A549 (cell line): ENCODE measurements around the gene NACC2. TPM values are rescaled to one million over a fixed set of nuclear protein-coding genes. Genes with fewer than 3 reads are reported as not detected.

Experiments used
- ATAC-seq, 2 experiments: fragments of 200-7000 bp in 1 of 2; fragments of >200 bp in 1 of 2; cut with Nextera tagmentation in 1 of 2; cut with Tn5 transposase in 1 of 2; 3 replicates each; pipeline versions ENCODE4 v1.8.0 to v1.9.1; 2018 to 2020; ENCODE audit warnings: mild to moderate bottlenecking in 1 of 2, moderate library complexity in 1 of 2
- CTCF ChIA-PET: fragments of 300-600 bp; sonication (Branson Sonifier 250); formaldehyde crosslinking; extraction: SDS; loops from one replicate; lab custom pipeline; 2021; ENCODE audit warnings: antibody characterized with exemption, inconsistent platforms; lab: Yijun Ruan, JAX
- POLR2A ChIA-PET: fragments of 350-600 bp; formaldehyde crosslinking; extraction: SDS; loops from one replicate; lab custom pipeline; 2021; ENCODE audit warnings: antibody characterized with exemption, inconsistent platforms; lab: Yijun Ruan, JAX
- DNase-seq, 2 experiments: peaks; one replicate each; pipeline versions ENCODE4 v3.0.0 to v3.0.0-alpha.2; 2011 to 2016; ENCODE audit warnings: low read depth in 1 of 2, low spot score in 1 of 2
- FAIRE-seq: peaks from 2 replicates; lab custom pipeline; 2011; peaks lifted over from hg19 to GRCh38; lab: Jason Lieb, UNC
- H3K27ac ChIP-seq, 2 experiments: fragments of >200 bp; sonication (Bioruptor Twin); formaldehyde crosslinking; 3 replicates each; pipeline ENCODE4 v1.5.1; 2016 to 2017
- H3K4me1 ChIP-seq: fragments of >200 bp; sonication (Bioruptor Twin); formaldehyde crosslinking; 3 replicates; pipeline ENCODE4 v1.6.1; 2016
- H3K4me2 ChIP-seq: fragments of >200 bp; sonication (Bioruptor Twin); formaldehyde crosslinking; 3 replicates; pipeline ENCODE4 v1.6.1; 2016
- H3K4me3 ChIP-seq: fragments of >200 bp; sonication (Bioruptor Twin); formaldehyde crosslinking; 3 replicates; pipeline ENCODE4 v1.5.1; 2016
- H3K9me3 ChIP-seq: fragments of >200 bp; sonication (Bioruptor Twin); formaldehyde crosslinking; 3 replicates; pipeline ENCODE4 v1.6.1; 2016
- ATOH8 ChIP-seq: fragments of 250-450 bp; sonication (Bioruptor Pico); IDR thresholded peaks from 2 replicates; pipeline ENCODE4 v1.5.0; 2020; ENCODE audit warnings: low read depth, mild to moderate bottlenecking, moderate library complexity
- CEBPB ChIP-seq, 2 experiments: fragments of >200 bp in 1 of 2; sonication (Bioruptor Twin) in 1 of 2; formaldehyde crosslinking in 1 of 2; IDR thresholded peaks; 2 replicates each; pipeline ENCODE4 v1.6.1; 2012 to 2016
- EHF ChIP-seq: fragments of 250-450 bp; sonication (Bioruptor Pico); IDR thresholded peaks from 2 replicates; pipeline ENCODE4 v1.5.0; 2020; ENCODE audit warnings: mild to moderate bottlenecking
- EP300 ChIP-seq, 2 experiments: fragments of >200 bp; sonication (Bioruptor Twin); formaldehyde crosslinking; IDR thresholded peaks; 2 replicates in 1 of 2; 3 replicates in 1 of 2; pipeline ENCODE4 v1.6.1; 2016 to 2017
- FOSB ChIP-seq: fragments of 250-450 bp; sonication (Bioruptor Pico); IDR thresholded peaks from 2 replicates; pipeline ENCODE4 v1.5.0; 2020; ENCODE audit warnings: mild to moderate bottlenecking, moderate library complexity
- HDAC2 ChIP-seq: fragments of 200-600 bp; sonication (generic); IDR thresholded peaks from 2 replicates; pipeline ENCODE4 v1.6.1; 2016
- HES2 ChIP-seq: fragments of >200 bp; sonication (Bioruptor Twin); formaldehyde crosslinking; IDR thresholded peaks from 2 replicates; pipeline ENCODE4 v1.6.1; 2016
- HEYL ChIP-seq: fragments of 250-450 bp; sonication (Bioruptor Pico); IDR thresholded peaks from 2 replicates; pipeline ENCODE4 v1.8.0; 2021; ENCODE audit warnings: mild to moderate bottlenecking, moderate library complexity
- HMGXB4 ChIP-seq: fragments of 250-450 bp; sonication (Bioruptor Pico); IDR thresholded peaks from 2 replicates; pipeline ENCODE4 v1.5.0; 2021; ENCODE audit warnings: mild to moderate bottlenecking, moderate library complexity, borderline replicate concordance
- HOXA7 ChIP-seq: fragments of 250-450 bp; sonication (Bioruptor Pico); IDR thresholded peaks from 2 replicates; pipeline ENCODE4 v1.5.0; 2020; ENCODE audit warnings: mild to moderate bottlenecking, moderate library complexity
- NR3C1 ChIP-seq: fragments of >200 bp; sonication (Bioruptor Twin); formaldehyde crosslinking; IDR thresholded peaks from 3 replicates; pipeline ENCODE4 v1.6.1; 2017
- RCOR1 ChIP-seq: fragments of 150-350 bp; IDR thresholded peaks from 2 replicates; pipeline ENCODE4 v1.6.1; 2014; ENCODE audit warnings: antibody characterized with exemption, low read length, low read depth
- TP53 ChIP-seq: fragments of 250-450 bp; sonication (Bioruptor Pico); IDR thresholded peaks from 2 replicates; pipeline ENCODE4 v1.5.0; 2021; ENCODE audit warnings: mild to moderate bottlenecking, moderate library complexity
- WGBS: methylation state at CpG from one replicate; pipeline ENCODE4 v1.1.6; 2017; ENCODE audit errors: missing lambda C conversion rate; 5-methylcytosine and 5-hydroxymethylcytosine counted together
- polyA plus RNA-seq, 4 experiments: library from polyadenylated mRNA; depleted of rRNA in 3 of 4; stranded (reverse); fragments of >200 nt; fragmentation: RNase III in 1 of 4; extraction: RNeasy Plus Mini Kit Qiagen cat#74134 plus additional on column Dnase treatment in 1 of 4; gene quantifications; 2 replicates in 3 of 4; 3 replicates in 1 of 4; pipeline ENCODE4 v1.2.3, GENCODE V29; 2011 to 2017
- TF ChIP-seq, protein P1 (sequence below): fragments of 150-350 bp; IDR thresholded peaks from 2 replicates; pipeline ENCODE4 v1.6.1; 2014; ENCODE audit warnings: low read depth, mild to moderate bottlenecking, low read length

The NACC2 gene
- polyA plus RNA-seq, 2 of the 4 experiments (the other 2 are of a cell fraction) = 16.1 to 28.4 TPM

GRCh38 chr9:136019041-136019680, 75.9 kb downstream of the NACC2 start (continued):
- TF ChIP-seq HDAC2 (no peak), RCOR1 (no peak), EP300 (IDR thresholded peaks at IDR 0.05) (no peak), FOSB (CRISPR knock-in tag) (no peak)

DNA sequence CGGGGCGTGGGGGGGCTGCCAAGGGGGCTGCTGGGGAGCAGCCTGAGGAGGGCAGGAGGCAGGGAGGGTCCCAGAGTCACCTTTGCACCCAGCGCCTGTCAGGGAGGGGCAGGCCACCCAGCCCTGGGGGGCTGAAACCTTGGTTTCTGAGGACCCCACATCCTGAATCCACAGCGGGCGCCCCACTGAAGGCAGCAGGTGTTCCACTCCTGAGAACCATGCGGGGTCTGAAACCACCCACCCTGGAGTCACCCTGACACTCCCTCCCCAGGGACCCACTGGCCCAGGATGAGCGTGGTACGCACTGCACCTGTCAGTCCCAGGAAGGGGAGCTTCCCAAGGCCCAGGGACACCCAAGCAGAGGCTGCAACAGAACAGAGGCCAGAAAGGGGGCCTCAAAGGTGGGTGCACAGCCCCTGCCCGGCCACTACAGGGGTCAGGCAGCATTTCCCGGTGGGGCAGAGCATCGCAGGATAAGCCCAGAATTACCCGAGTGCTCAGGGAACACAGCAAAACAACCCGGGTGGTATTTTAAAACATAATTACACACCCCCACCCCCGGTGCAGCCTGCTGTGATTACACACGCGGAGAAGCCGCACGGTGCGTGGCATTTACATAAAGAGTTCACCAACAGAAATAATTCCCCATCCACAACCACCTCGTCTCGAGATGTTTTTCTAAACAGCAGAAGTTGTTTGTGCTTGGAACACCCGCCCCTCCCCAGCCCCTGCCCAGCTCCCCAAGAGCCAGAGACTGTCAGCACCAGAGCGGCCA, 76.6 kb downstream of the NACC2 start:
- no peak for FAIRE-seq

DNA sequence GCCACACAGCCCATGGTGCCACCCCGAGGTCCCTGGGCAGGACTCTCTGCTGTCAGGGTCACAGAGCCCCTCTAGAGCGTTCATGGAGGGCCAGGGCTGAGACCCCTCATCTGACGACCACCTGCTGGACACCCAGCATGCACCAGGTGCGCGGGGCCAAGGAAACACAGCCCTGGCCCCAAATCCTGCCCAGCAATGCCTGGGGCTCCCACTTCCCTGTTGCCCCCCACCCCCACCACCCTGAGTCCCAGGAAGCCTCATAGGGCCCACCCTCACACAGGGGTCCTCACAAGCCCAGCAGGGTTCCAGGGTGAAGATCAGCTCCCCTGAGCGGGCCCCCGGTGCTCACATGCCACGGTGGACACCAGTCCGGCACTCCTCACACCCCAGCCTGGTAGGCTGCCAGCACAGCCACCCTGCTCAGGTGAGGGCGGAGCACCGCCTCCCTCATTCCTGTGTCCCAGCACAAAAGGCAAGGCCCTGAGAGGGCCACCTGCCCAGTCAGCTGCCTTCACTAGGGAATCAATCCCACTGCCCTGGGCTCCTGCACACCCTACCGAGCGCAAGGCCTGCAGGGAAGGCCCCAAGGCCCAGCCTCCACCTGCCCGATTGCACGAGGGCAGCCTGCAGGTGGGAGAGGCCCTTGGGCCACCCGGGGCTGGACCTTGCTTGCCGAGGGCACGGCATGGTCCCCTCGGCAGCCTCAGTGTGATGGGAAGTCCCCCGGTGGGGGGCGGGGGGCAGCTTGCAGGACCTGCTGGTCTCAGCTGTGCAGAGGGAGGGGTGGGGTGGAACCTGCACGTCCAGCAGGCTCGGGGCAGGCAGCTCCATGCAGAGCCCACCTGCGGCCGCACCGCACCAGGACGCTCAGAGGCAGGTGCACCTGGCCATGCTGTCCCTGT, 77.5 kb downstream of the NACC2 start:
- H3K27ac ChIP-seq = no peak overlapping the region
- FAIRE-seq (no peak), ATAC-seq (no peak), DNase-seq (no peak)
- peaks cover 7% of the 10 kb centered on the region; the same call in 2 of the 3 replicates for H3K4me1 ChIP-seq
- TF ChIP-seq CEBPB (IDR thresholded peaks at IDR 0.05) = no peak
- no peak for TF ChIP-seq HOXA7 (CRISPR knock-in tag)
- no peak for TF ChIP-seq TP53 (CRISPR knock-in tag)
- no peak for TF ChIP-seq HMGXB4 (CRISPR knock-in tag)
- no peak for TF ChIP-seq EHF
- no peak for TF ChIP-seq NR3C1
- no peak for TF ChIP-seq ATOH8
- TF ChIP-seq HES2 = no peak
- no peak overlapping the region for H3K4me3 ChIP-seq
- H3K9me3 ChIP-seq = no peaks in the 10 kb centered on the region
- ChIA-PET CTCF (interaction anchor here (4.1 kb wide), 1 partner anchor 105 kb away, joined by 21 read pairs; no protein-coding TSS in a partner anchor), POLR2A (no interaction called here)
- H3K4me2 ChIP-seq = no peak overlapping the region
- WGBS = 96% methylated on average over 5 of the region's 27 CpGs

More for the DNA sequence above, 76.6 kb downstream of the NACC2 start:
- H3K27ac ChIP-seq = no peak overlapping the region
- H3K4me2 ChIP-seq = no peak overlapping the region
- ATAC-seq (no peak), DNase-seq (no peak)
- CTCF ChIA-PET = interaction anchor here (1.3 to 1.6 kb wide), 2 partner anchors 33 to 50 kb away, joined by 3 to 6 read pairs; no protein-coding TSS in a partner anchor
- WGBS = 83% methylated on average over 20 of the region's 23 CpGs
- no peaks in the 10 kb centered on the region for H3K9me3 ChIP-seq
- H3K4me3 ChIP-seq = no peak overlapping the region
- no peak for TF ChIP-seq HMGXB4 (CRISPR knock-in tag)
- TF ChIP-seq, protein P1, sequence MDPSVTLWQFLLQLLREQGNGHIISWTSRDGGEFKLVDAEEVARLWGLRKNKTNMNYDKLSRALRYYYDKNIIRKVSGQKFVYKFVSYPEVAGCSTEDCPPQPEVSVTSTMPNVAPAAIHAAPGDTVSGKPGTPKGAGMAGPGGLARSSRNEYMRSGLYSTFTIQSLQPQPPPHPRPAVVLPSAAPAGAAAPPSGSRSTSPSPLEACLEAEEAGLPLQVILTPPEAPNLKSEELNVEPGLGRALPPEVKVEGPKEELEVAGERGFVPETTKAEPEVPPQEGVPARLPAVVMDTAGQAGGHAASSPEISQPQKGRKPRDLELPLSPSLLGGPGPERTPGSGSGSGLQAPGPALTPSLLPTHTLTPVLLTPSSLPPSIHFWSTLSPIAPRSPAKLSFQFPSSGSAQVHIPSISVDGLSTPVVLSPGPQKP = no peak
- no peak for TF ChIP-seq HEYL (CRISPR knock-in tag)
- POLR2A ChIA-PET = no interaction called here
- no peaks in the 10 kb centered on the region for H3K4me1 ChIP-seq
